K562 (cell line): ENCODE results near the gene DYRK1A. TPM values are rescaled to one million over a fixed set of nuclear protein-coding genes. Genes with fewer than 3 reads are reported as not detected.

Source experiments
- AFF4 ChIP-seq: sonication (generic); formaldehyde crosslinking; IDR thresholded peaks from 2 replicates; pipeline ENCODE4 v1.8.0; 2023; ENCODE audit warnings: mild to moderate bottlenecking, missing genetic modification reagents
- CBX3 ChIP-seq, 2 experiments: IDR thresholded peaks; 1 replicate in 1 of 2; 2 replicates in 1 of 2; pipeline ENCODE4 v1.6.1; 2012; ENCODE audit warnings: inconsistent platforms in 2 of 2, low read length in 2 of 2, borderline replicate concordance in 1 of 2, control low read depth in 1 of 2
- CREM ChIP-seq: IDR thresholded peaks from 2 replicates; pipeline ENCODE4 v1.6.1; 2014; ENCODE audit warnings: antibody characterized with exemption, low read depth
- CTBP1 ChIP-seq: fragments of 450-650 bp; IDR thresholded peaks from 2 replicates; pipeline ENCODE4 v1.6.1; 2016; ENCODE audit warnings: borderline replicate concordance
- MCM7 ChIP-seq, 2 experiments: fragments of 450-650 bp; IDR thresholded peaks; 2 replicates each; pipeline ENCODE4 v1.6.1; 2016 to 2018
- TEAD2 ChIP-seq: fragments of 450-650 bp; IDR thresholded peaks from 2 replicates; pipeline ENCODE4 v1.6.1; 2016; ENCODE audit warnings: missing genetic modification characterization, control low read depth, missing compliant biosample characterization
- ZBTB40 ChIP-seq, 2 experiments: fragments of 450-650 bp in 1 of 2; sonication (generic) in 1 of 2; formaldehyde crosslinking in 1 of 2; IDR thresholded peaks; 2 replicates each; pipeline versions ENCODE4 v1.7.1 to v1.9.0; 2016 to 2022; ENCODE audit warnings: inconsistent platforms in 1 of 2, mild to moderate bottlenecking in 1 of 2, missing genetic modification reagents in 1 of 2
- ZNF316 ChIP-seq: fragments of 450-650 bp; IDR thresholded peaks from 2 replicates; pipeline ENCODE4 v1.6.1; 2016
- ZNF639 ChIP-seq, 2 experiments: fragments of 200-800 bp in 1 of 2; sonication (Bioruptor generic) in 1 of 2; sonication (generic) in 1 of 2; formaldehyde crosslinking in 1 of 2; IDR thresholded peaks in 1 of 2; conservative IDR thresholded peaks in 1 of 2; 2 replicates each; pipeline versions ENCODE4 v1.5.0 to v1.6.1; 2016 to 2020; ENCODE audit warnings: missing compliant biosample characterization in 1 of 2, missing genetic modification characterization in 1 of 2, missing genetic modification reagents in 1 of 2
- ZNF644 ChIP-seq: fragments of 200-800 bp; sonication (Bioruptor generic); IDR thresholded peaks from 2 replicates; pipeline ENCODE4 v1.6.1; 2016; ENCODE audit warnings: low read depth, missing genetic modification characterization, missing compliant biosample characterization
- ZNF766 ChIP-seq: fragments of 200-800 bp; sonication (Bioruptor generic); conservative IDR thresholded peaks from 2 replicates; pipeline ENCODE4 v1.6.1; 2016; ENCODE audit warnings: missing genetic modification characterization, missing compliant biosample characterization
- polyA plus RNA-seq, 8 experiments: library from polyadenylated mRNA; depleted of rRNA in 4 of 8; stranded (reverse) in 5 of 8; unstranded in 3 of 8; fragments of >200 nt; fragmentation: Nextera tagmentation in 2 of 8; fragmentation: Illumina TruSeq in 1 of 8; extraction: Ambion mirVana in 2 of 8; extraction: Trizol in 1 of 8; gene quantifications; 2 replicates each; pipeline versions ENCODE4 v1.2.1 to v1.2.3, GENCODE V29; 2011 to 2014; ENCODE audit warnings: inconsistent platforms in 1 of 8, missing spikeins in 1 of 8
- total RNA-seq, 7 experiments: library from RNA; depleted of rRNA in 6 of 7; stranded (reverse); fragments of >200 nt in 6 of 7; fragmentation: Illumina TruSeq in 2 of 7; extraction: Trizol in 2 of 7; gene quantifications; 2 replicates each; pipeline versions ENCODE4 v1.2.1 to v1.2.3, GENCODE V29; 2011 to 2021; ENCODE audit warnings: low replicate concordance in 1 of 7

Gene DYRK1A
- total and polyA plus RNA-seq, 9 of the 15 experiments (the other 6 are each of a cell fraction or from before 2014, with no cell fraction given), result 3.7 to 64.8 (median 42.3) TPM

GRCh38 chr21:37338671-37339551 is 27.7 kb upstream of the DYRK1A start (continued):
- TF ChIP-seq ZNF644 (tag) (peak; percentile 74), TEAD2 (tag) (peak; percentile 53; the same call in 1 of the 2 replicates), ZNF316 (peak; percentile 93), AFF4 (CRISPR knock-in tag) (0 out of 2 replicates have a peak, but pooled peaks have one; percentile 52), ZBTB40 (IDR thresholded peaks at IDR 0.05) (peak; percentile 18; the same call in 1 of the 2 replicates), ZBTB40 (CRISPR knock-in tag; IDR thresholded peaks at IDR 0.05) (no peak), CREM (peak; percentile 89), CTBP1 (peak; percentile 64), MCM7 (IDR thresholded peaks at IDR 0.05) (no peak), CBX3 (IDR thresholded peaks at IDR 0.05; ENCODE audit: borderline replicate concordance in 1 of 2, low read length in 2 of 2) (0 out of 3 replicates have a peak, but pooled peaks of 1 of the 2 experiments have one; percentile 40), ZNF766 (0 out of 2 replicates have a peak, but pooled peaks have one; percentile 17), ZNF639 (CRISPR knock-in tag; conservative IDR thresholded peaks at IDR 0.05 in 1 of 2, IDR thresholded peaks at IDR 0.05 in 1 of 2) (0 out of 4 replicates have a peak, but pooled peaks of 1 of the 2 experiments have one; percentile 14)
